HG02973 (cell line): ENCODE data around the gene EGLN1.

ENCODE experiments used
- ATAC-seq: cut with Tn5 transposase; IDR thresholded peaks from one replicate; pipeline ENCODE4 v1.9.1; 2021; ENCODE audit warnings: moderate library complexity; ENCODE audit not compliant: unreplicated experiment

The EGLN1 gene

DNA sequence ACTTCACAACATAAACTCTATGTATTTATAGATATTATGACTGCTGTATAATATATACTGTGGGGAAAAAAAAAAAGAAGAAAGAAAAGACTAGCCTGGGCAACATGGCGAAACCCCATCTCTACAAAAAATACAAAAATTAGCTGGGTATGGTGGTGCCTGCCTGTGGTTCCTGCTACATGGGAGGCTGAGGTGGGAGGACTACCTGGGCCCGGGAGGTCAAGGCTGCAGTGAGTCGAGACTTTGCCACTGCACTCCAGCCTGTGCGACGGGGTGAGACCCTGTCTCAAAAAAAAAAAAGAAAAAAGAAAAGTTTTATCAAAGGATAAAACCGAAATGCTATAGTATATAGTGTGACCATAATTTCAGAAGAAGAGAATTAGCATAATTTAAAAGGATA, 87.1 kb downstream of the EGLN1 start:
- ATAC-seq: no peak

DNA sequence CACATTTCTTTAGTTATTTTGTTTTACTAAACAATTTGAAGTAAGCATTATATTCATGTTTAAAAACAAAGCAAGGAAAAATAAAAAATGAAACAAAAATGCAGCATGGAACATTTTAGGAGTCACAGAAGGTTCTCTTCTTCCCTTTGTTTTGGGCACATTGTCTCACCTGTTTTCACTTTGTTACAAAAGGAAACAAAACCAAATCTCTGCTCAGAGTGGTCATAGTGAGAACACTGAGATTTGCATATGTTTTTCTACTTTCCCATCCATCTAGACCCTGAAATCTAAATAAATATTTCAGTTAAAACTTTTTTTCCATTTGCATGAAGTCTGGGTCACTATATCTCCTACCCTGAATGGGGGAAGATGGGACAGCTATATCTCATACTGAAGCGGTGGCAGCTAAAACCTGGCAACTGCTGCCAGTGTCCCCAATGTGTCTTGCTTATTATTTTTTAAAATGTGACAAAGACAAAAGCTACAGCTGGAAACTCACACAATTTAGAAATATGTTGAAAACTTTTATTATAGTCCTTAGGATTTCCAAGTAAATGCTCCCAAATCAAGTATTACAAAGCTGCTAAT, 87.9 kb downstream of the EGLN1 start:
- ATAC-seq: no peak

DNA sequence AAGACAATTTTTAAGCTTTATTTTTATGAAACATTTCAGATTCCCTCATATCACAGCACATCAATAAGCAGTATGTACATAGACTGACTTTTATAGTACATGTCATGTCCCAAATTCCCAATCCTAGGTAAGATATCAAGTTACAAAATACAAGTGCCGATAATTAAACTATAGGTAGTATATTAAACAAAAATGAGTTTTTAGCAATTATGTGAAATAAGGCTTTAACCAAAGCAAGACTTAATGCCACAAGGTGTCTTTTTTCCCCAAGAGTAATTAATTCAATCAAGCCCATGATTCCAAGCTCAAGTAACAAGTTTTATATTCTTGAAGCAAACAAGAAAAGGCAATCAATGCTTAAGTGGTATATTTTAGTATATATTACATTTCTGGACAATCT, 89.3 kb downstream of the EGLN1 start:
- no peak for ATAC-seq

DNA sequence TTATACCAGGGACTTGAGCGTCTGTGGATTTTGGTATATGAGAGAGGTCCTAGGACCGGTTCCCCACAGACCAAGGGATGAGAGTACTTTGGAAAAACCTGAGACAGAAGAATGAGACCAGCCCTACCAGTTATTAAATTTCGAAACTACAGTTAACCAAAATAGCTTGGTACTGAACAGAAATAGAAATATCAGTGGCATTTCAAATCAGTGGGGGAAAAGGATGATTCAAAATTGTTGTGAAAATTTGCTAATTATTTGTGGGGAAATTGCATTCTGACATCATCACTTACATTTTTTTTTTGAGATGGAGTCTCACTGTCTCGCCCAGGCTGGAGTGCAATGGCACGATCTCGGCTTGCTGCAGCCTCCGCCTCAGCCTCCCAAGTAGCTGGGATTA, 92.6 kb downstream of the EGLN1 start:
- ATAC-seq: no peak

DNA sequence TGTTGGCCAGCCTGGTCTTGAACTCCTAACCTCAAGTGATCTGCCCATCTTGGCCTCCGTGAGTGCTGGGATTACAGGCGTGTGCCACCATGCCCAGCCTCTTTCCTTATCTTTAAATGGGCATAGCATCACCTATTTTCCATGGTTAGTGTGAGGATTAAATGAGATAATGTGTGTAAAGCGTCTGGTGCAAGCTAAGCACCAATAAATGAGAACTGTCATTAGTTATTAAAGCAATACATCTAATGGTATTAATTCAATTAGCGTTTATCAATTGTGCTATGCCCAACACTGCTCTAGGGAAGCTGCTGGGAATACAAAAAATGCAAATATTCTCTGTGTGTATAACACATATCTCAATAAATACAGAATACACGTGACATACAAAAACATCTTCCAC, 94.5 kb downstream of the EGLN1 start:
- ATAC-seq: no peak

DNA sequence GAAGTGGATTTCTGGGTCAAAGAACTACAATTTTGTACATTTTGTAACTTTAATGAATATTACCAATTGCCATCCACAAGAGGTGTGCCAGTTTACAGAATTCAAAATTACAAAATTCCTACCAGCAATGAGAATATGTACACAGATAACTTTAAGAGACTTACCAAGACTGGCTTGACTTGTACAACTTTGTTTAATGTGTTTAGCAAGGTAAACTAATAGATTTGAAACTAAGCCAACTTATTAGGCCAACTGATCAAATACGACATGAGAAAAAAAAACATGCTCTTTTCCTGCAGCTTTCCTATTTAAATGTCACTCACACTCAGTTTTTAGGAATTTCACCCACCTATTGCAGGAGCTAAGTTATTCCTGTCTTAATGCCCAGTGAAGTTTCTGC, 95.8 kb downstream of the EGLN1 start:
- no peak for ATAC-seq

DNA sequence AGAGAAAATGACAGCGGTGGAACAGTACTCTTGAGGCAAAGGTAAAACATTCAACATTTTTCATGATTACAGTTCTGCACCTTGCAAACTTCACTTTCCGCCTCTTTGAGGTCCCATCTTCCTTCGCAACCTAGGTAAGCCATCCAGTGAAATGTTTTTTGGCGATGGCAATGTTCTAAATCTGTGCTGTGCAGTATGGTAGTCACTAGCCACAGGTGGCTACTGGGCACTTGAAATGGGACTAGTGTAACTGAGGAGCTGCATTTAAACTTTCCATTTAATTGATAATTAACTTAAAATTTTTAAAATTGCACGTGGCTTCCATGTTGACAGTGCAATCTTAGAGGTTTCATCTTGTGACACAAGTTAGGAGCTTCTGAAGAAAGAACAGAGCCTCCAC, 97.4 kb downstream of the EGLN1 start:
- ATAC-seq: no peak

DNA sequence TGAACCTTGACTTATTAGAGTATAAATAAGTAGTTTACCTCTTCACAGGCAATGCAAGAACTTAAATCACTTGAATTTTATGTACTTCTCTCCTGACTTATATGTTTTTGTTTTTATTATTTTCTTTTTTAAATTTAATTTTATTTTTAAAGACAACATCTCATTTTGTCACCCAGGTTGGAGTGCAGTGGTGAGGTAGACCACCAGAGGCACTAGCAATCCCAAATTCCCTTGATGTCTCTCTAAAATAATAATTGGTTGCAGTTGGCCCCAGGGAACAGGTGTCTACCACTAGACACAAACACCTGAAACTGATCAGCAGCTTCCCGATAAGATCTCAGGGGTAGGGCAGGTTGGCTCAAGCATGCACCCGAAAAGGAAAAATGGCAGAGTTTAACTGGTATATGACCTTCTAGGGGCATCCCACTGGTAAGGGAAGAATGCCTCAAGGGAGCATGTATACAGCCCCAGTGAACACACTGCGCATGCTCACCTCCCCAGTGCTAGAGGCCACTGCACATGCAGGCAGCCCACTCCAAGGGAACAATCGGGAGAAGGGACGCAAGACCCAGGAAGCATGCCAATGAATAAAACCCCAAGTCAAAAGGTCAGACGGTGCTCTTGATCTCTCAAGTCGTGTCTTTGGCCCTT, 99.1 kb downstream of the EGLN1 start:
- ATAC-seq: no peak

DNA sequence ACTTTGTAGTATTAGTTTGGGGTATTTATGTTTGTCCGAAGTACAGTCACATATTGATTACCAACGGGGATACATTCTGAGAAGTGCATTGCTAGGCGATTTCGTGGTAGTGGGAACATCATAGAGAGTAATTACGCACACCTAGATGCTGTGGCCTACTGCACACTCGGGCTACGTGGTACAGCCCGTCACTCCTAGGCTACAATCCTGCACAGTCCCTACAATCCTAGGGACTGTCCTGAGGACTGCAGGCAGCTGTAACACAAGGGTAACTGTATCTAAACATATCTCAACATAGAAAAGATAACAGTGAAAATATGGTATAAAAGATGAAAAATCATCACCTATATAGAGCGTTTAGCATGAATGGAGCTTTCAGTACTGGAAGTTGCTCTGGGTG, 103.0 kb downstream of the EGLN1 start:
- no peak for ATAC-seq

DNA sequence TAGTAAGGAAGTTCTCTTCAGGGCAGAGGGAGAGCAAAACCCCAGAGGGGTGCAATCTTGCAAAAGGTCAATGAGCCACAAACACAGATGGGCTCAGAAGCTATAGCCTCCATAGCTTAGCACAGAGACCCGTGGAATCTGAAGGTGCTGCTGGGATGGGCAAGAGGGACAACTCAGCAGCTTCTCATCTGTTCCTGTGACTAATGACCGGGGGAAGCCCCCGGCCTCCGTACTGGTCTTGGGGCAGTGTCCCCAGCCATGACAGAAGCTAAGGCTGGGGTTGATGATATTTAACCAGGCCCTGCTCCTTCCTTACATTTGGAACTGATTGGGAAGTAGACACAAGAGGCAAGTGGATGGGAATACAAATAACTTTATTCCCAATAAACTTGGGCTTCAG, 103.5 kb downstream of the EGLN1 start:
- ATAC-seq: no peak

DNA sequence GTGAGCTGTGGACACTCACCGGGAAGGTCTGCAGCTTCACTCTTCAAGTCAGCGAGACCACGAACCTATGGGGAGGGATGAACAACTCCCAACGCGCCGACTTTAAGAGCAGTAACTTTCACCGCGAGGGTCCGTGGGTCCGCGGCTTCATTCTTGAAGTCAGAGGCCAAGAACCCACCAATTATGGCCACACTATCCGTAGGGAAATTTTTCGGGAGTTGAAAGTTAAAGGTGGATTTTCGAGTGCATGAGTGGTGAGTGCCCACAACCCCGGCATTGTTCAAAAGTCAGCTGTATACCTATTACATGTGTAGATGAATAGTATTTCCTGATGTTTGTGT, 104.1 kb downstream of the EGLN1 start:
- ATAC-seq: no peak

DNA sequence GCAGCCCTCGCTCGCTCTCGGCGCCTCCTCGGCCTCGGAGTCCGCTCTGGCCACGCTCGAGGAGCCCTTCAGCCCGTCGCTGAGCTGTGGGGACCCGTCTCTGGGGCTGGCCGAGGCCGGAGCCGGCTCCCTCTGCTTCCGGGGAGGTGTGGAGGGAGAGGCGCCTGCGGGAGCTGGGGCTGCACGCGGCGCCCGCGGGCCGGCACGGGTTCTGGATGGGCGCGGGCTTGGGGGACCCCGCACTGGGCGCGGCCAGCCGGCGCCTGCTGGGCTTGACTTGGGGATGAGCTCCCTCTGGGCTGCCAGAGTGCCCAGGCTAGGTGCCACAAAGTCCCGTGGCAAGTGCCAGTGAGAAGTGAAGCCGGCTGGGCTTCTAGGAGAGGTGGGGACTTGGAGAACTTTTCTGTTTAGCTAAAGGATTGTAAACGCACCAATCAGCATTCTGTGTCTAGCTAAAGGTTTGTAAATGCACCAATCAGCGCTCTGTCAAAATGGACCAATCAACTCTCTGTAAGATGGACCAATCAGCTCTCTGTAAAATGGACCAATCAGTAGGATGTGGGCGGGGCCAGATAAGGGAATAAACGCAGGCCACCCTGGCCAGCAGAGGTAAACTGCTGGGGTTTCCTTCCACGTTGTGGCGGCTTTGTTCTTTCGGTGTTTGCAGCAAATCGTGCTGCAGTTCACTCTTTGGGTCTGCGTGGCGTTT, 104.6 kb downstream of the EGLN1 start:
- no peak for ATAC-seq

DNA sequence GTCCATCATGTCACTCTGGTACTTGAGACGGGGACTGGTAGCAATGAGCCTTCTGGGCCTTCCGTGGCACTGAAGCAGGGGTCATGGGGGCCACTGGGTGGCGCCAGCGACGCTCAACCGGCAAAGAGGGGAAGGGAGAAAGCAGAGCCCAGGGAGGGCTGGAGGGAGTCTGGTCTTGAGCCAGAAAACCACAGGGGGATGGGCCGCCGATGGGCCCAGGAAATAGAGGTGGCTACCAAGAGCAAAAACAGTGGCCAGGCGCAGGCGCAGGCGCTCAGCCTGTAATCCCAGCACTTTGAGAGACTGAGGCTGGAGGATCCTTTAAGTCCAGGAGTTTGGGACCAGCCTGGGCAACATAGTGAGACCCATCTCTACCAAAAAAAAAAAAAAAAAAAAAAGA, 106.2 kb downstream of the EGLN1 start:
- peak; percentile 81 for ATAC-seq
